ENCODE measurements around the gene SMU1.
A peak's percentile ranks its signal among the peaks of the same experiment; 100 is the strongest.

Gene SMU1

GRCh38 chr9:33051144-33051543 is 25.3 kb downstream of the SMU1 start:
- Histone ChIP-seq H3K79me2 (no peaks in the 10 kb centered on the region), H3K4me2 (ENCODE audit: low read length) (no peak overlapping the region), H3K4me1 (no peaks in the 10 kb centered on the region), H2AFZ (no peak overlapping the region), H3K9me3 (ENCODE audit: control insufficient read depth, low read length) (no peaks in the 10 kb centered on the region), H3K27me3 (ENCODE audit: control insufficient read depth, insufficient read depth, low read length) (no peaks in the 10 kb centered on the region), H3K4me3 (ENCODE audit: low read depth, low read length) (no peak overlapping the region), H3K9ac (no peak overlapping the region), H3K27ac (no peak overlapping the region), H3K36me3 (ENCODE audit: control insufficient read depth, insufficient read depth, low read length) (no peaks in the 10 kb centered on the region)
- TF ChIP-seq, protein P1, sequence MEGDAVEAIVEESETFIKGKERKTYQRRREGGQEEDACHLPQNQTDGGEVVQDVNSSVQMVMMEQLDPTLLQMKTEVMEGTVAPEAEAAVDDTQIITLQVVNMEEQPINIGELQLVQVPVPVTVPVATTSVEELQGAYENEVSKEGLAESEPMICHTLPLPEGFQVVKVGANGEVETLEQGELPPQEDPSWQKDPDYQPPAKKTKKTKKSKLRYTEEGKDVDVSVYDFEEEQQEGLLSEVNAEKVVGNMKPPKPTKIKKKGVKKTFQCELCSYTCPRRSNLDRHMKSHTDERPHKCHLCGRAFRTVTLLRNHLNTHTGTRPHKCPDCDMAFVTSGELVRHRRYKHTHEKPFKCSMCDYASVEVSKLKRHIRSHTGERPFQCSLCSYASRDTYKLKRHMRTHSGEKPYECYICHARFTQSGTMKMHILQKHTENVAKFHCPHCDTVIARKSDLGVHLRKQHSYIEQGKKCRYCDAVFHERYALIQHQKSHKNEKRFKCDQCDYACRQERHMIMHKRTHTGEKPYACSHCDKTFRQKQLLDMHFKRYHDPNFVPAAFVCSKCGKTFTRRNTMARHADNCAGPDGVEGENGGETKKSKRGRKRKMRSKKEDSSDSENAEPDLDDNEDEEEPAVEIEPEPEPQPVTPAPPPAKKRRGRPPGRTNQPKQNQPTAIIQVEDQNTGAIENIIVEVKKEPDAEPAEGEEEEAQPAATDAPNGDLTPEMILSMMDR (IDR thresholded peaks at IDR 0.05), result no peak

- H3K4me2 ChIP-seq (ENCODE audit: low read length), result no peak overlapping the region
- no peak overlapping the region for H3K9ac ChIP-seq
- H3K4me1 ChIP-seq, result no peaks in the 10 kb centered on the region
- TF ChIP-seq, protein P1 (IDR thresholded peaks at IDR 0.05), result no peak
- H3K4me3 ChIP-seq (ENCODE audit: low read depth, low read length), result no peak overlapping the region
- no peaks in the 10 kb centered on the region for H3K27me3 ChIP-seq (ENCODE audit: control insufficient read depth, insufficient read depth, low read length)
- H3K9me3 ChIP-seq (ENCODE audit: control insufficient read depth, low read length), result no peaks in the 10 kb centered on the region
- H3K79me2 ChIP-seq, result no peaks in the 10 kb centered on the region
- no peak overlapping the region for H3K27ac ChIP-seq
- H3K36me3 ChIP-seq (ENCODE audit: control insufficient read depth, insufficient read depth, low read length), result no peaks in the 10 kb centered on the region
- H2AFZ ChIP-seq, result no peak overlapping the region
Measured at GRCh38 chr9:33049680-33050361, 26.7 kb downstream of the SMU1 start.

- Histone ChIP-seq H3K36me3 (ENCODE audit: control insufficient read depth, insufficient read depth, low read length) (no peaks in the 10 kb centered on the region), H3K27me3 (ENCODE audit: control insufficient read depth, insufficient read depth, low read length) (no peaks in the 10 kb centered on the region), H3K9me3 (ENCODE audit: control insufficient read depth, low read length) (no peaks in the 10 kb centered on the region), H3K4me3 (ENCODE audit: low read depth, low read length) (no peak overlapping the region), H2AFZ (no peak overlapping the region), H3K9ac (no peak overlapping the region), H3K79me2 (no peaks in the 10 kb centered on the region), H3K4me2 (ENCODE audit: low read length) (no peak overlapping the region), H3K4me1 (no peaks in the 10 kb centered on the region), H3K27ac (no peak overlapping the region)
- TF ChIP-seq, protein P1 (IDR thresholded peaks at IDR 0.05), result no peak
Measured at GRCh38 chr9:33048054-33048465, 28.4 kb downstream of the SMU1 start.

GRCh38 chr9:33046061-33046460 is 30.4 kb downstream of the SMU1 start:
- no peaks in the 10 kb centered on the region for H3K9me3 ChIP-seq (ENCODE audit: control insufficient read depth, low read length)
- H3K9ac ChIP-seq, result no peak overlapping the region
- no peak overlapping the region for H3K27ac ChIP-seq
- no peaks in the 10 kb centered on the region for H3K79me2 ChIP-seq
- no peaks in the 10 kb centered on the region for H3K4me1 ChIP-seq
- no peaks in the 10 kb centered on the region for H3K27me3 ChIP-seq (ENCODE audit: control insufficient read depth, insufficient read depth, low read length)
- no peak overlapping the region for H3K4me3 ChIP-seq (ENCODE audit: low read depth, low read length)
- no peak overlapping the region for H2AFZ ChIP-seq
- TF ChIP-seq, protein P1 (IDR thresholded peaks at IDR 0.05), result no peak
- H3K36me3 ChIP-seq (ENCODE audit: control insufficient read depth, insufficient read depth, low read length), result no peaks in the 10 kb centered on the region
- H3K4me2 ChIP-seq (ENCODE audit: low read length), result no peak overlapping the region

DNA sequence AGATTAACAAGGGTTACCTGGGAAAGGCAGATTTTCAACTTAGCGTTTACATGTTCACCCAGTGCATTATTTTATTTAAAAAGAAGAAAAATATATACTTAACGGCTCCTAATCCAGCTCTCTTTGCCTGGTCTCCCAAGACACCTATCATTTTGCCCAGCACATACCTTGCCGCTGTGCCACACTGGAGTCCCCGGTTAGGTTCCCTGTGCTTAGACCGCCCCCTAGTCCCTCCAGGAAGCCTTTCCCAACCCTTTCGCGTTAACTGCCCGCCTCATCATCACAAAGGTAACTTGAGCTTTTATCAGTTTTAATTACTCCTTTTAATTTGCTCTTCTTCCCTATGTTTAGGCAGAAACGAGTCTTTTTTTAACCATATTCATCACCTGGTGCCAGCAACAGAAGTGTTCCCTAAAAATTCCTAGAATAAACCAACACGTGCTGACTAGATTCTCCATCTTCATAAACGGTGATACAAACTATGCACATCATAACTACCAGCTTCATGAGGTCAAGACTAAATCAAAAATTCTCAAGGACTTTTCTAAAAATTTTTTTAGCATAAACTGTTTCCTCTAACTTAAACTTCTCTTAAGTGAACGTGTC is 31.7 kb downstream of the SMU1 start:
- Histone ChIP-seq H3K9ac (no peak overlapping the region), H3K27me3 (ENCODE audit: control insufficient read depth, insufficient read depth, low read length) (no peaks in the 10 kb centered on the region), H3K27ac (peak overlapping the region; percentile 81), H2AFZ (peak overlapping the region; percentile 71), H3K79me2 (no peaks in the 10 kb centered on the region), H3K36me3 (ENCODE audit: control insufficient read depth, insufficient read depth, low read length) (no peaks in the 10 kb centered on the region), H3K4me1 (no peaks in the 10 kb centered on the region), H3K4me3 (ENCODE audit: low read depth, low read length) (peak overlapping the region; percentile 15), H3K9me3 (ENCODE audit: control insufficient read depth, low read length) (no peaks in the 10 kb centered on the region), H3K4me2 (ENCODE audit: low read length) (no peak overlapping the region)
- TF ChIP-seq, protein P1 (IDR thresholded peaks at IDR 0.05), result peak; percentile 12

All from parathyroid adenoma (tissue), 2 donors.